ENCODE results near the gene EIF3D. TPM values are rescaled to one million over a fixed set of nuclear protein-coding genes. Genes with fewer than 3 reads are reported as not detected.

The EIF3D gene
- total and polyA plus RNA-seq, 2 of the 13 experiments (the other 11 are each of a cell fraction or from before 2014, with no cell fraction given) = 118 to 274 TPM

DNA sequence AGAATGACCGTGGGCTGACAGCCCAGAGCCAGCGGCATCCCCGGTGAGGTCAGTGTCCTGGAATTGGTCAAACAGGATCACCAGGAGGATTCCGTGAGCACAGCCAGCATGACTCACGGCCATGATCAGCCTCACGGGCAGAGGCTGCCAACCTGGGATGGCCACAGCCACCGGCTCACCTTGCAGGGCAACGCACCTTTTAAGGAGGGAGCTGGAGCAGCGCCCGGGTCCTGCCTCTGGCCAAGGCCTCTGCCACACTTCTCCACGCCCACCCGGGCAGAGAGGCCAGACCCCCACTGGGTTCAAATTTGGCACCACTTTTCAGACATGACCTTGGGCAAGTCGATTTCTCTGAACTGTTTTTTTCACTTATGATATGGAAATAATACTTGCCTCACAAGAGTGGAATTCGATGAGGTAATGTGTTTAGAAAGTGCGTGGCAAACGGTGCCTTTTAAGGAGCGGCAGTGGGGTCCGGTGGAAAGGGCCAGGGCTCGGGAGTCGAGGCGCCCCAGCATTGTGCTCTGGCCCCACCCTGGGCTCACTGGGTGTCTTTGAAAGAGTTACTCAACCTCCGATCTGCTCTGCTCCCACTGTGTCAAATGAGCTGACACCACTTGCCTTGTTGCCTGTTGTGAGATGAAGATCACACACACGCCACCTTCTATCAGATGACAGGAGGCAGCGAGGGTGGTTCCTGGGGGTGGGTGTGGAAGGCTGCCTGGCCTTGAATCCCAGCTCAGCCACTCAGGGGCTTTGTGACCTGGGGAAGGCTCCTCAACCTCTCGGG is 63.5 kb downstream of the EIF3D start (continued):
- TF ChIP-seq, protein P1, sequence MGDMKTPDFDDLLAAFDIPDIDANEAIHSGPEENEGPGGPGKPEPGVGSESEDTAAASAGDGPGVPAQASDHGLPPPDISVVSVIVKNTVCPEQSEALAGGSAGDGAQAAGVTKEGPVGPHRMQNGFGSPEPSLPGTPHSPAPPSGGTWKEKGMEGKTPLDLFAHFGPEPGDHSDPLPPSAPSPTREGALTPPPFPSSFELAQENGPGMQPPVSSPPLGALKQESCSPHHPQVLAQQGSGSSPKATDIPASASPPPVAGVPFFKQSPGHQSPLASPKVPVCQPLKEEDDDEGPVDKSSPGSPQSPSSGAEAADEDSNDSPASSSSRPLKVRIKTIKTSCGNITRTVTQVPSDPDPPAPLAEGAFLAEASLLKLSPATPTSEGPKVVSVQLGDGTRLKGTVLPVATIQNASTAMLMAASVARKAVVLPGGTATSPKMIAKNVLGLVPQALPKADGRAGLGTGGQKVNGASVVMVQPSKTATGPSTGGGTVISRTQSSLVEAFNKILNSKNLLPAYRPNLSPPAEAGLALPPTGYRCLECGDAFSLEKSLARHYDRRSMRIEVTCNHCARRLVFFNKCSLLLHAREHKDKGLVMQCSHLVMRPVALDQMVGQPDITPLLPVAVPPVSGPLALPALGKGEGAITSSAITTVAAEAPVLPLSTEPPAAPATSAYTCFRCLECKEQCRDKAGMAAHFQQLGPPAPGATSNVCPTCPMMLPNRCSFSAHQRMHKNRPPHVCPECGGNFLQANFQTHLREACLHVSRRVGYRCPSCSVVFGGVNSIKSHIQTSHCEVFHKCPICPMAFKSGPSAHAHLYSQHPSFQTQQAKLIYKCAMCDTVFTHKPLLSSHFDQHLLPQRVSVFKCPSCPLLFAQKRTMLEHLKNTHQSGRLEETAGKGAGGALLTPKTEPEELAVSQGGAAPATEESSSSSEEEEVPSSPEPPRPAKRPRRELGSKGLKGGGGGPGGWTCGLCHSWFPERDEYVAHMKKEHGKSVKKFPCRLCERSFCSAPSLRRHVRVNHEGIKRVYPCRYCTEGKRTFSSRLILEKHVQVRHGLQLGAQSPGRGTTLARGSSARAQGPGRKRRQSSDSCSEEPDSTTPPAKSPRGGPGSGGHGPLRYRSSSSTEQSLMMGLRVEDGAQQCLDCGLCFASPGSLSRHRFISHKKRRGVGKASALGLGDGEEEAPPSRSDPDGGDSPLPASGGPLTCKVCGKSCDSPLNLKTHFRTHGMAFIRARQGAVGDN (CRISPR knock-in tag; IDR thresholded peaks at IDR 0.05) = peak; percentile 38
- TF ChIP-seq JUN (CRISPR knock-in tag; IDR thresholded peaks at IDR 0.05) (no peak), ATF4 (CRISPR knock-in tag; IDR thresholded peaks at IDR 0.05) (no peak), ZNF547 (CRISPR knock-in tag; IDR thresholded peaks at IDR 0.05) (no peak), ZNF670 (CRISPR knock-in tag; IDR thresholded peaks at IDR 0.05; ENCODE audit: borderline replicate concordance) (no peak), CBX2 (IDR thresholded peaks at IDR 0.05; ENCODE audit: low read depth, low read length) (no peak), CBX2 (CRISPR knock-in tag; IDR thresholded peaks at IDR 0.05; ENCODE audit: low read depth) (no peak), ZNF350 (CRISPR knock-in tag; IDR thresholded peaks at IDR 0.05; ENCODE audit: borderline replicate concordance, low read depth) (no peak), ZFP91 (CRISPR knock-in tag; IDR thresholded peaks at IDR 0.05; ENCODE audit: borderline replicate concordance) (0 out of 2 replicates have a peak, but pooled peaks have one; percentile 7), POLR2A (IDR thresholded peaks at IDR 0.05; ENCODE audit: insufficient read depth in 1 of 2, low read depth in 2 of 2, low read length in 2 of 2) (0 out of 4 replicates have a peak, but pooled peaks of 1 of the 2 experiments have one; percentile 32), ERF (CRISPR knock-in tag; IDR thresholded peaks at IDR 0.05) (no peak), ZNF660 (CRISPR knock-in tag; IDR thresholded peaks at IDR 0.05; ENCODE audit: borderline replicate concordance, low read depth) (no peak)
- TF ChIP-seq, protein P2, sequence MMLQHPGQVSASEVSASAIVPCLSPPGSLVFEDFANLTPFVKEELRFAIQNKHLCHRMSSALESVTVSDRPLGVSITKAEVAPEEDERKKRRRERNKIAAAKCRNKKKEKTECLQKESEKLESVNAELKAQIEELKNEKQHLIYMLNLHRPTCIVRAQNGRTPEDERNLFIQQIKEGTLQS (CRISPR knock-in tag; IDR thresholded peaks at IDR 0.05) = 0 out of 2 replicates have a peak, but pooled peaks have one; percentile 31
